ENCODE data around the gene TMCO1.

DNA sequence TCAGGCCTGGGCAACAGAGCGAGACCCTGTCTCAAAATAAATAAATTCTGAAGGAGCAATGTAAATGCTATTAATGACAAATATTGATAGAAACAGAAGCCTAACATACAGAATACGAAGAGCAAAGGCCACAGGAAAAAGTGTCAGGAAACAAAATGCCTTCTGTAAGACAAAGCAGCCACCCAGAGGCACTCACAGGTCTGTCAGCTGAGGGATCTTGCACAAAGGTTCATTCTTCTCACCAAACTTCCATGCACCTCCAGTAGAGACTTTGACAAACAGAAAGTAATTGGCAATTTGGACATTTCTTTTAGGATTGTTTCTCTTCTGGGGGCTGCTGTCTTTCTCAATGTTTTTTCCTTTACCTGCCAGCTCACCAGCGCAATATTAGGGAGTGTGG is 69.1 kb downstream of the TMCO1 start:
- TF ChIP-seq, protein P1, sequence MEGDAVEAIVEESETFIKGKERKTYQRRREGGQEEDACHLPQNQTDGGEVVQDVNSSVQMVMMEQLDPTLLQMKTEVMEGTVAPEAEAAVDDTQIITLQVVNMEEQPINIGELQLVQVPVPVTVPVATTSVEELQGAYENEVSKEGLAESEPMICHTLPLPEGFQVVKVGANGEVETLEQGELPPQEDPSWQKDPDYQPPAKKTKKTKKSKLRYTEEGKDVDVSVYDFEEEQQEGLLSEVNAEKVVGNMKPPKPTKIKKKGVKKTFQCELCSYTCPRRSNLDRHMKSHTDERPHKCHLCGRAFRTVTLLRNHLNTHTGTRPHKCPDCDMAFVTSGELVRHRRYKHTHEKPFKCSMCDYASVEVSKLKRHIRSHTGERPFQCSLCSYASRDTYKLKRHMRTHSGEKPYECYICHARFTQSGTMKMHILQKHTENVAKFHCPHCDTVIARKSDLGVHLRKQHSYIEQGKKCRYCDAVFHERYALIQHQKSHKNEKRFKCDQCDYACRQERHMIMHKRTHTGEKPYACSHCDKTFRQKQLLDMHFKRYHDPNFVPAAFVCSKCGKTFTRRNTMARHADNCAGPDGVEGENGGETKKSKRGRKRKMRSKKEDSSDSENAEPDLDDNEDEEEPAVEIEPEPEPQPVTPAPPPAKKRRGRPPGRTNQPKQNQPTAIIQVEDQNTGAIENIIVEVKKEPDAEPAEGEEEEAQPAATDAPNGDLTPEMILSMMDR (IDR thresholded peaks at IDR 0.05): no peak
- no peak for TF ChIP-seq POLR2A (IDR thresholded peaks at IDR 0.05)

All from Peyer's patch (tissue), 4 donors.